Gastrocnemius medialis (tissue), 4 donors: ENCODE results near the gene VPS36. TPM values are rescaled to one million over a fixed set of nuclear protein-coding genes. Genes with fewer than 3 reads are reported as not detected.
"Not testable (repeated sequence)": the region's sequence is repeated elsewhere in the genome, so short reads cannot be mapped to it uniquely, and the experiment has no call there.

ENCODE experiments used
- ATAC-seq, 2 donors: fragments of 150-250 bp; one replicate each; pipeline ENCODE4 v1.9.1; 2016
- DNase-seq, 2 donors: peaks; one replicate each; pipeline ENCODE4 v3.0.0-alpha.2; 2019
- H3K27ac ChIP-seq, 4 donors: fragments of 200-600 bp; sonication (generic); 1 replicate in 1 of 4; 2 replicates in 3 of 4; pipeline ENCODE4 v1.5.1; 2016 to 2018; ENCODE audit warnings: mild to moderate bottlenecking in 2 of 4, moderate library complexity in 1 of 4
- H3K27me3 ChIP-seq, 3 donors: fragments of 200-600 bp; sonication (generic) in 2 of 3; 1 replicate in 1 of 3; 2 replicates in 2 of 3; pipeline versions ENCODE4 v1.5.1 to v1.6.0; 2016 to 2019; ENCODE audit warnings: mild to moderate bottlenecking in 1 of 3, moderate library complexity in 1 of 3
- H3K36me3 ChIP-seq, 2 donors: fragments of 200-600 bp; sonication (generic) in 1 of 2; one replicate each; pipeline ENCODE4 v1.5.1; 2017 to 2018
- H3K4me1 ChIP-seq, 2 donors: fragments of 200-600 bp; sonication (generic) in 1 of 2; one replicate each; pipeline ENCODE4 v1.5.1; 2016 to 2017; ENCODE audit warnings: mild to moderate bottlenecking in 2 of 2
- H3K4me3 ChIP-seq, 4 donors: fragments of 200-600 bp; sonication (generic) in 3 of 4; 1 replicate in 1 of 4; 2 replicates in 3 of 4; pipeline ENCODE4 v1.5.1; 2016 to 2019; ENCODE audit warnings: mild to moderate bottlenecking in 2 of 4
- H3K9me3 ChIP-seq, 3 donors: fragments of 200-600 bp; sonication (generic) in 2 of 3; 1 replicate in 1 of 3; 2 replicates in 2 of 3; pipeline ENCODE4 v1.5.1; 2016 to 2019
- CTCF ChIP-seq, 5 experiments: fragments of 450-650 bp in 3 of 5; fragments of 200-600 bp in 2 of 5; sonication (generic) in 2 of 5; IDR thresholded peaks in 4 of 5; conservative IDR thresholded peaks in 1 of 5; 1 replicate in 4 of 5; 2 replicates in 1 of 5; pipeline ENCODE4 v1.5.1; 2016 to 2019; ENCODE audit warnings: antibody characterized with exemption in 5 of 5, mild to moderate bottlenecking in 3 of 5, moderate library complexity in 3 of 5
- POLR2A ChIP-seq, 2 donors: fragments of 450-650 bp; IDR thresholded peaks; one replicate each; pipeline ENCODE4 v1.6.1; 2017; ENCODE audit warnings: antibody characterized with exemption in 2 of 2, mild to moderate bottlenecking in 2 of 2, moderate library complexity in 2 of 2
- in situ Hi-C, 4 donors: fragments of 200-750 bp; cut with MboI; loops; one replicate each; pipeline versions ENCODE4 v1.15.0 to v1.8.0; 2017; ENCODE audit warnings: low sequenced_read_pairs in 4 of 4
- intact Hi-C: fragments of 100-400 bp; cut with DNase I; formaldehyde crosslinking; loops from one replicate; pipeline ENCODE4 v1.15.1; 2023; ENCODE audit warnings: low total_unique reads
- total RNA-seq, 4 donors: library from RNA; depleted of rRNA; stranded (reverse); fragments of >200 nt; gene quantifications; one replicate each; pipeline versions ENCODE4 v1.1.0 to v1.2.3, GENCODE V29; 2016

VPS36 gene
- total RNA-seq, 4 donors from 2014 or later = 27.1 to 55.7 (median 45.2) TPM

DNA sequence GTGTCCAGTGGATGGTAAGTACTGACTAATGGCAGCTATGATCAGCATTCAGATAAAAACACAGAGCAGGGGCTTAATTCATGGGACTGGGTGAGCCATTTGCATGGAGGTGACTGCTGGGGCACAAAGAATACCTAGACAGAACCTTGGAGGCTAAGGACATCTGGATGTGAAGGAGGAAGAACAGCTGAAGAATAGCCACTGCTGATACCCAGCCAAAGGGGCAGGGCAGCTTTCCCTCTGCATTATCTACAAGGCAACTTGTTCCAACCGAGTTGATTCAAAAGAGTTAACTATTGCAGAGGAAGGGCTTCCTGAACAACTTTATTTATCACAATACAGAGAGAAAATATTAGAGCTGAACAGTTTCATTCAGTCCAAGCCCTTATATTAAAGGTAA is 31.4 kb downstream of the VPS36 start:
- in situ Hi-C loops (no loop called here), intact Hi-C loops (no loop called here)
- H3K9me3 ChIP-seq = no peaks in the 10 kb centered on the region
- TF ChIP-seq POLR2A (IDR thresholded peaks at IDR 0.05) = no peak
- TF ChIP-seq CTCF (IDR thresholded peaks at IDR 0.05 in 4 of 5, conservative IDR thresholded peaks at IDR 0.05 in 1 of 5) = no peak
- ATAC-seq (no peak), DNase-seq (no peak)
- peaks cover 2 to 72% of the 10 kb centered on the region in 2 donors for H3K36me3 ChIP-seq
- no peaks in the 10 kb centered on the region for H3K27me3 ChIP-seq
- H3K4me3 ChIP-seq = no peak overlapping the region
- no peaks in the 10 kb centered on the region for H3K4me1 ChIP-seq
- no peak overlapping the region for H3K27ac ChIP-seq

DNA sequence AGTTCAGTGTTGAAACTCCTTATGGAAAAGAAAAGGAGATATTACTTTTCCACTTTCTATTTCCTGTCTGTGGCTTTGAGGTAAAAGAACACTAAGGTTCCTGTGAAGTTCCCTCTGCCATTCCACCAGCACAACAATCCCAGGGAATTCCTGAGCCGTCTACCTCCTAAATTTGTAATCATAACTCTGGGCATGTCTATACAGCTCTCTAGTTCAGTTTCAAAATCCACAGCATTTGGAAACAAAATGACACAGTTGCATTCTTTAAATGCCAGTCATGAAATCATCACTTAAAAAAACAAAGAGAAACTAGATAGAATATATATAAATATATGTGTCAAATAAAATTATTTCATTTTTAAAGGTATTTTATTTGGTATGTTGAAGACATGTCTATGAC is 35.5 kb downstream of the VPS36 start:
- H3K4me1 ChIP-seq = no peaks in the 10 kb centered on the region
- ATAC-seq (no peak), DNase-seq (no peak)
- TF ChIP-seq POLR2A (IDR thresholded peaks at IDR 0.05) (no peak), CTCF (IDR thresholded peaks at IDR 0.05 in 4 of 5, conservative IDR thresholded peaks at IDR 0.05 in 1 of 5) (no peak)
- intact Hi-C loops (no loop called here), in situ Hi-C loops (no loop called here)
- no peaks in the 10 kb centered on the region for H3K9me3 ChIP-seq
- H3K36me3 ChIP-seq = peaks cover 0 to 67% of the 10 kb centered on the region in 2 donors
- H3K27me3 ChIP-seq = no peaks in the 10 kb centered on the region
- no peak overlapping the region for H3K4me3 ChIP-seq
- no peak overlapping the region for H3K27ac ChIP-seq

DNA sequence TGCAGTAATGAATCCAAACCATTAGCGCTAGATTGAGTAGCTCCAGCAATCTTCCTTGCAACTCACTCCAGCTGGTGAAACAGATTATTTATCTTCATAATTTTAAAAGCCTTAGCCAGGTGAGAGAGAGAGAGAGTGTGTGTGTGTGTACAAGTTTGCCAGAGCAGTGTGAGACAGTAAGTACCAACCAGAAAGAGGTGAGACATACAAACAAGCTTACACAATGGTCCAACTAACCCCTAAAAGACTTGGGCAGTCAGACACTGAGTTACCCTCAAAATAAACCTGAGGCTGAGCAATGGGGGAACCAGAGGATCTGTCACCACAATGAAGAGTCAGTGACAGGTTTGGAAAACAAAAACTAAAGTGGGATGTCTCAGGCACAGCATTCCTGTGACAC is 36.4 kb downstream of the VPS36 start:
- DNase-seq (no peak), ATAC-seq (no peak)
- no peaks in the 10 kb centered on the region for H3K4me1 ChIP-seq
- no peak overlapping the region for H3K27ac ChIP-seq
- in situ Hi-C loops = no loop called here
- no peaks in the 10 kb centered on the region for H3K27me3 ChIP-seq
- H3K9me3 ChIP-seq = no peaks in the 10 kb centered on the region
- intact Hi-C loops = no loop called here
- peaks cover 0 to 67% of the 10 kb centered on the region in 2 donors for H3K36me3 ChIP-seq
- no peak overlapping the region for H3K4me3 ChIP-seq
- TF ChIP-seq CTCF (IDR thresholded peaks at IDR 0.05 in 4 of 5, conservative IDR thresholded peaks at IDR 0.05 in 1 of 5) (no peak), POLR2A (IDR thresholded peaks at IDR 0.05) (no peak)

DNA sequence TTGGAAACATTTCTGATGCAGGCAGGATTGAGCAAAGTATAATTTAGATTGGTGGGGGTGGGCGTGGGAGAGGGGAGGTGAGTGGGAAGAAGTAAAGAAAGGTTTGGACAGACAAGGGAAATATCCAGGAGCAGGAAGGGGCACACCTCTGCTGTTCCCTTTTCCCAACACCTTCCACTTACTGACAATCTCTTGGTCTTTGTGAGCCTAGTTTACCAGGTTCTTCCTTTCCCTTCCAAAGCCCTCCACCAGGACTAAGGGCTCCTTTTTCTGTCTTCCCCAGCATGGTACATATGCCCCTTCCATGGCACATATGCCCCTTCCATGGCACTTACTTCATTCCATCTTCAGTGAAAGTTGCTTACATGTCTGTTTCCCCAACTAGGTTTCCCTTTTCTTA is 38.3 kb downstream of the VPS36 start:
- TF ChIP-seq POLR2A (IDR thresholded peaks at IDR 0.05) (no peak), CTCF (IDR thresholded peaks at IDR 0.05 in 4 of 5, conservative IDR thresholded peaks at IDR 0.05 in 1 of 5) (no peak)
- Histone ChIP-seq H3K27me3 (no peaks in the 10 kb centered on the region), H3K9me3 (no peaks in the 10 kb centered on the region), H3K4me3 (no peak overlapping the region), H3K27ac (no peak overlapping the region), H3K36me3 (peaks cover 0 to 56% of the 10 kb centered on the region in 2 donors), H3K4me1 (no peaks in the 10 kb centered on the region)
- intact Hi-C loops (no loop called here), in situ Hi-C loops (no loop called here)
- DNase-seq (no peak), ATAC-seq (no peak)

DNA sequence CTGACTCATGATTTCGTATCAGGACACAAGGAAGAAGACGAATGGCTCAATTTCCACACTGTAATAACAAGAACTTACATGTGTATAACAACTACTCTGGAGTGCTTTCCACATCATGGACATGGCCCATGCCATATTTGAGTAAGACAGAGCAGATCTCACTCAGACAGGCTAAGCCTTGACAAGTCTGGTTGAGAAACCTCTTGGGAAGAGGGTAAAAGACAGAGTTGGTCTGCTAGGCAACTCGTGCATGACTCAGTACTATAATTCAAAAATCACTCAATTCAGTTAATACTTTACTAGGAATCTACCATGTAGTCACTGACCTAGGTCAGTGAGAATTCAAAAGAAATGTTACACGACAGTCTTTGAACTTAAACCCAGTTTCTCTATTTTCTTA is 38.8 kb downstream of the VPS36 start:
- in situ Hi-C loops = no loop called here
- ATAC-seq = no peak
- Histone ChIP-seq H3K4me3 (no peak overlapping the region), H3K27me3 (no peaks in the 10 kb centered on the region), H3K4me1 (no peaks in the 10 kb centered on the region), H3K36me3 (peaks cover 0 to 51% of the 10 kb centered on the region in 2 donors), H3K27ac (no peak overlapping the region), H3K9me3 (no peaks in the 10 kb centered on the region)
- DNase-seq = no peak
- TF ChIP-seq POLR2A (IDR thresholded peaks at IDR 0.05) (no peak), CTCF (IDR thresholded peaks at IDR 0.05 in 4 of 5, conservative IDR thresholded peaks at IDR 0.05 in 1 of 5) (no peak)
- intact Hi-C loops = no loop called here

DNA sequence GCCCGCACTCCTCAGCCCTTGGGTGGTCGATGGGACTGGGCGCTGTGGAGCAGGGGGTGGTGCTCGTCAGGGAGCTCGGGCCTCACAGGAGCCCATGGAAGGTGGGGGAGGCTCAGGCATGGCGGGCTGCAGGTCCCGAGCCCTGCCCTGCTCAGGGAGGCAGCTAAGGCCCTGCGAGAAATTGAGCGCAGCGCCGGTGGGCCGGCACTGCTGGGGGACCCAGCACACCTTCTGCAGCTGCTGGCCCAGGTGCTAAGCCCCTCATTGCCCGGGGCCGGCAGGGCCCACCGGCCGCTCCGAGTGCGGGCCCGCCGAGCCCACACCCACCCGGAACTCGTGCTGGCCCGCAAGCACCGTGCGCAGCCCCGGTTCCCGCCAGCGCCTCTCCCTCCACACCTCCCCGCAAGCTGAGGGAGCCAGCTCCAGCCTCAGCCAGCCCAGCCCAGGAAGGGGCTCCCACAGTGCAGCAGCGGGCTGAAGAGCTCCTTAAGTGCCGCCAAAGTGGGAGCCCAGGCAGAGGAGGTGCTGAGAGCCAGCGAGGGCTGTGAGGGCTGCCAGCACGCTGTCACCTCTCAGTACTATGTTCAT is 42.3 kb downstream of the VPS36 start:
- H3K27me3 ChIP-seq, H3K4me3 ChIP-seq, H3K27ac ChIP-seq, H3K9me3 ChIP-seq, intact Hi-C loops, in situ Hi-C loops, ATAC-seq, H3K4me1 ChIP-seq, DNase-seq: not testable (repeated sequence)
- H3K36me3 ChIP-seq = peaks cover 0 to 18% of the 10 kb centered on the region in 2 donors

DNA sequence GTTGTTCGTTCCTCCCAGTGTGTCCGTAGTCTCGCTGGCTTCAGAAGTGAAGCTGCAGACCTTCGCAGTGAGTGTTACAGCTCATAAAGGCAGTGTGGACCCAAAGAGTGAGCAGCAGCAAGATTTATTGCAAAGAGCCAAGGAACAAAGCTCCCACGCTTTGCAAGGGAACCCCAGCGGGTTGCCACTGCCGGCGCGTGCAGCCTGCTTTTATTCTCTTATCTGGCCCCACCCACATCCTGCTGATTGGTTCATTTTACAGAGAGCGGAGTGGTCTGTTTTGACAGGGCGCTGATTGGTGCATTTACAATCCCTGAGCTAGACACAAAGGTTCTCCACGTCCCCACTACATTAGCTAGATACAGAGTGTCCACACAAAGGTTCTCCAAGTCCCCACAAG is 43.0 kb downstream of the VPS36 start:
- H3K4me3 ChIP-seq, intact Hi-C loops, H3K4me1 ChIP-seq, ATAC-seq, H3K27ac ChIP-seq, H3K27me3 ChIP-seq, H3K9me3 ChIP-seq, DNase-seq, in situ Hi-C loops: not testable (repeated sequence)
- peaks cover 0 to 11% of the 10 kb centered on the region in 2 donors for H3K36me3 ChIP-seq
